ENCODE results near the gene EGR4.

DNA sequence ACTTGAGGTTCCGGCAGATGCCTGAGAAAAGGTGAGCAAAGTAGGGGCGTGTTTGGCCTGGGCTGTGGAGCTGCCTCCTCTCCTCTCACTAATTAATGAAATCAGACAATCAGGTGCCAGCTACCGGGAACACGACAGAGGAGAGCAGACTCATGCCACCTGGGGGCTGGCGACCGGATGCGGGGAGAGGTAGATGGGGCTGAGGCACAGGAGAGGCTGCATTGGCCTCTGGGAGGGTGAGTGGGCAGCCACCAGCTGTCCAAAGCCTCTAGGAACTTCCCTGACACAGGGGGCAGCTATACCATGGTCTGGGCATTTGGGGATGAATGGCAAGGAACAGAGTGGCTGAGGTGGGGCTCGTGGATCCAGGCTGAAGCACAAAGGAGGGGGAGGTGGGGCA, 34.1 kb downstream of the EGR4 start:
- TF ChIP-seq, protein P1, sequence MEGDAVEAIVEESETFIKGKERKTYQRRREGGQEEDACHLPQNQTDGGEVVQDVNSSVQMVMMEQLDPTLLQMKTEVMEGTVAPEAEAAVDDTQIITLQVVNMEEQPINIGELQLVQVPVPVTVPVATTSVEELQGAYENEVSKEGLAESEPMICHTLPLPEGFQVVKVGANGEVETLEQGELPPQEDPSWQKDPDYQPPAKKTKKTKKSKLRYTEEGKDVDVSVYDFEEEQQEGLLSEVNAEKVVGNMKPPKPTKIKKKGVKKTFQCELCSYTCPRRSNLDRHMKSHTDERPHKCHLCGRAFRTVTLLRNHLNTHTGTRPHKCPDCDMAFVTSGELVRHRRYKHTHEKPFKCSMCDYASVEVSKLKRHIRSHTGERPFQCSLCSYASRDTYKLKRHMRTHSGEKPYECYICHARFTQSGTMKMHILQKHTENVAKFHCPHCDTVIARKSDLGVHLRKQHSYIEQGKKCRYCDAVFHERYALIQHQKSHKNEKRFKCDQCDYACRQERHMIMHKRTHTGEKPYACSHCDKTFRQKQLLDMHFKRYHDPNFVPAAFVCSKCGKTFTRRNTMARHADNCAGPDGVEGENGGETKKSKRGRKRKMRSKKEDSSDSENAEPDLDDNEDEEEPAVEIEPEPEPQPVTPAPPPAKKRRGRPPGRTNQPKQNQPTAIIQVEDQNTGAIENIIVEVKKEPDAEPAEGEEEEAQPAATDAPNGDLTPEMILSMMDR (IDR thresholded peaks at IDR 0.05): no peak
- no peak for TF ChIP-seq POLR2A (IDR thresholded peaks at IDR 0.05)

Data from lower leg skin (tissue), 3 donors.